ENCODE measurements around the gene FBXO21. TPM values are rescaled to one million over a fixed set of nuclear protein-coding genes. Genes with fewer than 3 reads are reported as not detected.
"Not testable (repeated sequence)": the region's sequence is repeated elsewhere in the genome, so short reads cannot be mapped to it uniquely, and the experiment has no call there.

The FBXO21 gene
- total RNA-seq, 1 donor from 2014 or later, result 28.1 TPM

GRCh38 chr12:117095191-117095590 is 95.1 kb downstream of the FBXO21 start:
- intact Hi-C loops (cut with micrococcal nuclease), result loop anchor here (5.0 kb wide), 1 partner anchor 358 kb away; the partner anchor contains the start of genes RNFT2 and SPRING1
- H3K9me3 Mint-ChIP-seq; H3K27me3 Mint-ChIP-seq; H3K4me3 Mint-ChIP-seq; H3K36me3 Mint-ChIP-seq (ENCODE audit: low read depth); DNase-seq; H3K27ac Mint-ChIP-seq: not testable (repeated sequence)
- peaks cover 25% of the 10 kb centered on the region for H3K4me1 Mint-ChIP-seq

GRCh38 chr12:117093918-117094630 is 96.2 kb downstream of the FBXO21 start:
- Mint-ChIP-seq H3K27me3 (peaks cover 8% of the 10 kb centered on the region), H3K27ac (no peak overlapping the region), H3K4me3 (no peak overlapping the region), H3K36me3 (ENCODE audit: low read depth) (peaks cover 11% of the 10 kb centered on the region), H3K9me3 (peaks cover 7% of the 10 kb centered on the region), H3K4me1 (peaks cover 20% of the 10 kb centered on the region)
- intact Hi-C loops (cut with micrococcal nuclease), result no loop called here
- no peak for DNase-seq

DNA sequence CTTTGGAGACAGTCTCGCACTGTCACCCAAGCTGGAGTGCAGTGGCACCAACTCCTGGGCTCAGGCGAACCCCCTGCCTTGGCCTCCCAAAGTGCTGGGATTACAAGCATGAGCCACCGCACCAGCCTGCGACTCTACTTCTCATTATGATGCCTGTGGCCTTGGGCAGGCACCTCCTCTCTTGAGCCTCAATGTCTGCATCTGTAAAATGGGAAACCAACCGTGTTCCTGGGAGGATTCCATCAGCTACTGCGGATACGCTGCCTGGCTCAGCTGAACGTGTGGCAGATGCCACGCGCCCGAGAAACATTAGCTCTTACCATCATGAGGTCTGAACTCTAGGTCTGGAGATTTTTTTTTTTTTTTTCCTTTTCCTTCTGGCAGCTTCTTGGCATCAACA is 96.8 kb downstream of the FBXO21 start:
- peaks cover 11% of the 10 kb centered on the region for H3K36me3 Mint-ChIP-seq (ENCODE audit: low read depth)
- no peak overlapping the region for H3K4me3 Mint-ChIP-seq
- no peak overlapping the region for H3K27ac Mint-ChIP-seq
- intact Hi-C loops (cut with micrococcal nuclease), result no loop called here
- H3K27me3 Mint-ChIP-seq, result peaks cover 8% of the 10 kb centered on the region
- no peak for DNase-seq
- peaks cover 7% of the 10 kb centered on the region for H3K9me3 Mint-ChIP-seq
- peaks cover 20% of the 10 kb centered on the region for H3K4me1 Mint-ChIP-seq

- DNase-seq, result no peak
- Mint-ChIP-seq H3K36me3 (ENCODE audit: low read depth) (peaks cover 11% of the 10 kb centered on the region), H3K4me3 (no peak overlapping the region), H3K9me3 (peaks cover 7% of the 10 kb centered on the region), H3K4me1 (peaks cover 17% of the 10 kb centered on the region), H3K27ac (no peak overlapping the region), H3K27me3 (peaks cover 6% of the 10 kb centered on the region)
- intact Hi-C loops (cut with micrococcal nuclease), result no loop called here
Observed at GRCh38 chr12:117092886-117093285, 97.4 kb downstream of the FBXO21 start.

- H3K4me3 Mint-ChIP-seq, result no peak overlapping the region
- peaks cover 2% of the 10 kb centered on the region for H3K27me3 Mint-ChIP-seq
- intact Hi-C loops (cut with micrococcal nuclease), result no loop called here
- H3K27ac Mint-ChIP-seq, result no peak overlapping the region
- no peak for DNase-seq
- H3K4me1 Mint-ChIP-seq, result peaks cover 13% of the 10 kb centered on the region
- peaks cover 11% of the 10 kb centered on the region for H3K36me3 Mint-ChIP-seq (ENCODE audit: low read depth)
- H3K9me3 Mint-ChIP-seq, result peaks cover 7% of the 10 kb centered on the region
Observed at GRCh38 chr12:117092511-117092780, 97.8 kb downstream of the FBXO21 start.

Other genes with a start within 250 kb of the FBXO21 start
- gene TESC, start 91.1 kb downstream of the FBXO21 start, total RNA-seq, result 61.6 and 62.6 TPM in 2 replicates
- not detected in 2 replicates for gene NOS1, start 171.2 kb upstream of the FBXO21 start, total RNA-seq